ENCODE data around the gene CFAP410. TPM values are rescaled to one million over a fixed set of nuclear protein-coding genes. Genes with fewer than 3 reads are reported as not detected.

CFAP410 gene
- total and polyA plus RNA-seq, 2 of the 13 experiments (the other 11 are each of a cell fraction or from before 2014, with no cell fraction given), result 8.0 to 20.1 TPM

GRCh38 chr21:44347911-44348451, 8.8 kb upstream of the CFAP410 start (continued):
- TF ChIP-seq PAXIP1 (CRISPR knock-in tag; conservative IDR thresholded peaks at IDR 0.05), result no peak
- no peak for TF ChIP-seq DMTF1 (CRISPR knock-in tag; IDR thresholded peaks at IDR 0.05)
- 0 out of 2 replicates have a peak, but pooled peaks have one; percentile 18 for TF ChIP-seq USF2 (IDR thresholded peaks at IDR 0.05; ENCODE audit: low read depth, low read length)
- TF ChIP-seq USF2 (CRISPR knock-in tag; IDR thresholded peaks at IDR 0.05; ENCODE audit: borderline replicate concordance), result no peak
- TF ChIP-seq SNAI1 (CRISPR knock-in tag; IDR thresholded peaks at IDR 0.05; ENCODE audit: borderline replicate concordance), result no peak
- no peak for TF ChIP-seq PRMT3 (CRISPR knock-in tag; IDR thresholded peaks at IDR 0.05; ENCODE audit: borderline replicate concordance, low read depth)
- TF ChIP-seq PAWR (CRISPR knock-in tag; IDR thresholded peaks at IDR 0.05; ENCODE audit: borderline replicate concordance), result no peak
- 0 out of 2 replicates have a peak, but pooled peaks have one; percentile 18 for TF ChIP-seq MYC (CRISPR knock-in tag; IDR thresholded peaks at IDR 0.05; ENCODE audit: borderline replicate concordance)
